GM23338 (cell line): Measurements from ENCODE around the gene CTNNBIP1. TPM values are rescaled to one million over a fixed set of nuclear protein-coding genes. Genes with fewer than 3 reads are reported as not detected.

ENCODE experiments used
- ATAC-seq: fragments of 200-7000 bp; cut with Tn5 transposase; 3 replicates; pipeline ENCODE4 v1.9.1; 2020
- DNase-seq: peaks from one replicate; pipeline ENCODE4 v3.0.0-alpha.2; 2015; ENCODE audit warnings: low spot score
- H2AFZ ChIP-seq: fragments of 200-600 bp; sonication (generic); 2 replicates; pipeline ENCODE4 v1.8.0; 2016; ENCODE audit warnings: antibody characterized with exemption, mild to moderate bottlenecking, moderate library complexity
- H3F3A ChIP-seq: fragments of 200-600 bp; sonication (generic); replicated peaks from 2 replicates; pipeline ENCODE4 v1.8.0; 2017; ENCODE audit warnings: antibody characterized with exemption, mixed run types, low read depth
- H3K27ac ChIP-seq: fragments of 200-600 bp; sonication (generic); 2 replicates; pipeline ENCODE4 v1.6.1; 2016; ENCODE audit warnings: low read depth
- H3K27me3 ChIP-seq: fragments of 200-600 bp; sonication (generic); 2 replicates; pipeline ENCODE4 v1.8.0; 2016; ENCODE audit warnings: mild to moderate bottlenecking, mixed run types, moderate library complexity; ENCODE audit not compliant: insufficient read depth
- H3K36me3 ChIP-seq: fragments of 200-600 bp; sonication (generic); 2 replicates; pipeline ENCODE4 v1.8.0; 2016; ENCODE audit warnings: mild to moderate bottlenecking; ENCODE audit not compliant: insufficient read depth
- H3K4me1 ChIP-seq: fragments of 200-600 bp; sonication (generic); 2 replicates; pipeline ENCODE4 v1.8.0; 2016; ENCODE audit warnings: mild to moderate bottlenecking, moderate library complexity; ENCODE audit not compliant: insufficient read depth
- H3K4me2 ChIP-seq: fragments of 200-600 bp; sonication (generic); 2 replicates; pipeline ENCODE4 v1.7.1; 2017; ENCODE audit warnings: mixed run types
- H3K4me3 ChIP-seq: fragments of 200-600 bp; sonication (generic); 2 replicates; pipeline ENCODE4 v1.6.1; 2016; ENCODE audit warnings: mixed run types
- H3K79me2 ChIP-seq: fragments of 200-600 bp; sonication (generic); replicated peaks from 2 replicates; pipeline ENCODE4 v1.8.0; 2017; ENCODE audit warnings: mild to moderate bottlenecking; ENCODE audit not compliant: insufficient read depth
- H3K9me2 ChIP-seq: fragments of 200-600 bp; sonication (generic); 2 replicates; pipeline ENCODE4 v1.8.0; 2017; ENCODE audit not compliant: insufficient read depth
- H4K20me1 ChIP-seq: fragments of 200-600 bp; sonication (generic); replicated peaks from 2 replicates; pipeline ENCODE4 v1.8.0; 2017; ENCODE audit warnings: mild to moderate bottlenecking; ENCODE audit not compliant: insufficient read depth
- H3K27ac Mint-ChIP-seq: 2 replicates; pipeline ENCODE4 v1.8.0; 2020; ENCODE audit warnings: inconsistent platforms, mild to moderate bottlenecking, moderate library complexity, mixed read lengths
- H3K27me3 Mint-ChIP-seq: 3 replicates; pipeline ENCODE4 v1.8.0; 2022; ENCODE audit warnings: low read depth, mild to moderate bottlenecking, moderate library complexity, mixed read lengths, inconsistent platforms; ENCODE audit not compliant: insufficient read depth, poor library complexity
- H3K36me3 Mint-ChIP-seq: 3 replicates; pipeline ENCODE4 v1.8.0; 2021; ENCODE audit warnings: low read depth, mild to moderate bottlenecking, inconsistent platforms, moderate library complexity, mixed read lengths
- H3K4me1 Mint-ChIP-seq: 3 replicates; pipeline ENCODE4 v1.8.0; 2020; ENCODE audit warnings: mild to moderate bottlenecking, inconsistent platforms, mixed read lengths
- H3K4me3 Mint-ChIP-seq: 3 replicates; pipeline ENCODE4 v1.8.0; 2021; ENCODE audit warnings: moderate library complexity, mild to moderate bottlenecking, inconsistent platforms, mixed read lengths
- H3K9me3 Mint-ChIP-seq: 3 replicates; pipeline ENCODE4 v1.8.0; 2020; ENCODE audit warnings: moderate library complexity, mild to moderate bottlenecking, inconsistent platforms, mixed read lengths
- polyA plus RNA-seq: library from polyadenylated mRNA; unstranded; fragments of >200 nt; fragmentation: Nextera tagmentation; extraction: Ambion mirVana; gene quantifications from 2 replicates; pipeline ENCODE4 v1.2.1, GENCODE V29; 2016
- total RNA-seq: library from RNA; depleted of rRNA; stranded (reverse); fragments of >200 nt; shearing (Covaris generic); gene quantifications from 2 replicates; pipeline ENCODE4 v1.2.3, GENCODE V29; 2014
- TF ChIP-seq, protein P1 (sequence below): fragments of 250-450 bp; sonication (Bioruptor Pico); IDR thresholded peaks from 2 replicates; pipeline ENCODE4 v1.5.0; 2020; ENCODE audit warnings: mild to moderate bottlenecking, moderate library complexity
- TF ChIP-seq, protein P2 (sequence below), 2 experiments: fragments of 200-600 bp in 1 of 2; sonication (generic) in 1 of 2; conservative IDR thresholded peaks; 2 replicates each; pipeline versions ENCODE4 v1.5.1 to v1.6.1; 2016 to 2017; ENCODE audit warnings: antibody characterized with exemption in 2 of 2, low read depth in 2 of 2, mild to moderate bottlenecking in 2 of 2, moderate library complexity in 1 of 2

CTNNBIP1 gene
- total and polyA plus RNA-seq, 2 experiments from 2014 or later, result 30.3 to 55.1 TPM

DNA sequence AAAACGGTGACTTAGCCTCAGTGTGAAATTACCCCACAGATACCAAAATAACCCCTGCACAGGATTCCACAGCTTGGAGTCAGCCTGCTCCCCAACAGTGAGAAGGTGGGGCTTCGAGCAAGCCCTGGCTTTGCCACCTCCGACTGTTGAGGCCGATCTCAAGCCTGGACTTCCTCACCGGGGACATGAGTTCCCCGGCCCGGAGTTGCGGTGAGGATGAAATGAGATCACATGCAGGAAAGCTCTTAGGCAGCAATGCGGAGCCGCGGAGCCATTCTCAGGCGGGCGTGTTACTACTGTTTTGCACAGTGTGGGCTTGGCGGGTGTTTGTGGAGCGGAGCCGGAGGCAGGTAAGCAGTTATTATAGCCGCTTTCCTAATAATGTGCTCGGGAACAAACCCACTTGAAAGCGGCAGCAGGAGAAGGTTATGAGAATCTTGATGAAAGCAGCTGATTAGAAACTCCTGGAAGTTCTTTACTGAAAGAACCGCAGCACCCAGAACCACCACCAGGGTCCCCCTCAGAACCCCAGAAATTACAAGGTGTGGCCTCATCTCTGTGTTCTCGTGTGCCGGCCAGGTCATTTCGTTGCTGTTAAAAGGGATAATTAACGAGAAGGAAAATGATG lies 82.4 kb downstream of the CTNNBIP1 start:
- Histone ChIP-seq H3K4me3 (no peak overlapping the region), H2AFZ (peak overlapping the region; percentile 91), H3F3A (peaks cover 24% of the 10 kb centered on the region; the same call in 1 of the 2 replicates), H3K4me2 (no peak overlapping the region), H3K27me3 (peaks cover 31% of the 10 kb centered on the region), H3K79me2 (peaks cover 5% of the 10 kb centered on the region), H3K9me2 (no peaks in the 10 kb centered on the region), H3K4me1 (peaks cover 16% of the 10 kb centered on the region), H3K27ac (peak overlapping the region; percentile 66; the same call in 1 of the 2 replicates), H4K20me1 (peaks cover 4% of the 10 kb centered on the region; the same call in 1 of the 2 replicates), H3K36me3 (no peaks in the 10 kb centered on the region)
- DNase-seq (peak; percentile 83), ATAC-seq (peak; percentile 7; the same call in 2 of the 3 replicates)
- H3K27ac Mint-ChIP-seq, result no peak overlapping the region
- H3K36me3 Mint-ChIP-seq, result peaks cover 2% of the 10 kb centered on the region; the same call in 2 of the 3 replicates
- peaks cover 22% of the 10 kb centered on the region for H3K27me3 Mint-ChIP-seq
- H3K4me1 Mint-ChIP-seq, result peaks cover 24% of the 10 kb centered on the region
- H3K4me3 Mint-ChIP-seq, result no peak overlapping the region
- TF ChIP-seq, protein P1, sequence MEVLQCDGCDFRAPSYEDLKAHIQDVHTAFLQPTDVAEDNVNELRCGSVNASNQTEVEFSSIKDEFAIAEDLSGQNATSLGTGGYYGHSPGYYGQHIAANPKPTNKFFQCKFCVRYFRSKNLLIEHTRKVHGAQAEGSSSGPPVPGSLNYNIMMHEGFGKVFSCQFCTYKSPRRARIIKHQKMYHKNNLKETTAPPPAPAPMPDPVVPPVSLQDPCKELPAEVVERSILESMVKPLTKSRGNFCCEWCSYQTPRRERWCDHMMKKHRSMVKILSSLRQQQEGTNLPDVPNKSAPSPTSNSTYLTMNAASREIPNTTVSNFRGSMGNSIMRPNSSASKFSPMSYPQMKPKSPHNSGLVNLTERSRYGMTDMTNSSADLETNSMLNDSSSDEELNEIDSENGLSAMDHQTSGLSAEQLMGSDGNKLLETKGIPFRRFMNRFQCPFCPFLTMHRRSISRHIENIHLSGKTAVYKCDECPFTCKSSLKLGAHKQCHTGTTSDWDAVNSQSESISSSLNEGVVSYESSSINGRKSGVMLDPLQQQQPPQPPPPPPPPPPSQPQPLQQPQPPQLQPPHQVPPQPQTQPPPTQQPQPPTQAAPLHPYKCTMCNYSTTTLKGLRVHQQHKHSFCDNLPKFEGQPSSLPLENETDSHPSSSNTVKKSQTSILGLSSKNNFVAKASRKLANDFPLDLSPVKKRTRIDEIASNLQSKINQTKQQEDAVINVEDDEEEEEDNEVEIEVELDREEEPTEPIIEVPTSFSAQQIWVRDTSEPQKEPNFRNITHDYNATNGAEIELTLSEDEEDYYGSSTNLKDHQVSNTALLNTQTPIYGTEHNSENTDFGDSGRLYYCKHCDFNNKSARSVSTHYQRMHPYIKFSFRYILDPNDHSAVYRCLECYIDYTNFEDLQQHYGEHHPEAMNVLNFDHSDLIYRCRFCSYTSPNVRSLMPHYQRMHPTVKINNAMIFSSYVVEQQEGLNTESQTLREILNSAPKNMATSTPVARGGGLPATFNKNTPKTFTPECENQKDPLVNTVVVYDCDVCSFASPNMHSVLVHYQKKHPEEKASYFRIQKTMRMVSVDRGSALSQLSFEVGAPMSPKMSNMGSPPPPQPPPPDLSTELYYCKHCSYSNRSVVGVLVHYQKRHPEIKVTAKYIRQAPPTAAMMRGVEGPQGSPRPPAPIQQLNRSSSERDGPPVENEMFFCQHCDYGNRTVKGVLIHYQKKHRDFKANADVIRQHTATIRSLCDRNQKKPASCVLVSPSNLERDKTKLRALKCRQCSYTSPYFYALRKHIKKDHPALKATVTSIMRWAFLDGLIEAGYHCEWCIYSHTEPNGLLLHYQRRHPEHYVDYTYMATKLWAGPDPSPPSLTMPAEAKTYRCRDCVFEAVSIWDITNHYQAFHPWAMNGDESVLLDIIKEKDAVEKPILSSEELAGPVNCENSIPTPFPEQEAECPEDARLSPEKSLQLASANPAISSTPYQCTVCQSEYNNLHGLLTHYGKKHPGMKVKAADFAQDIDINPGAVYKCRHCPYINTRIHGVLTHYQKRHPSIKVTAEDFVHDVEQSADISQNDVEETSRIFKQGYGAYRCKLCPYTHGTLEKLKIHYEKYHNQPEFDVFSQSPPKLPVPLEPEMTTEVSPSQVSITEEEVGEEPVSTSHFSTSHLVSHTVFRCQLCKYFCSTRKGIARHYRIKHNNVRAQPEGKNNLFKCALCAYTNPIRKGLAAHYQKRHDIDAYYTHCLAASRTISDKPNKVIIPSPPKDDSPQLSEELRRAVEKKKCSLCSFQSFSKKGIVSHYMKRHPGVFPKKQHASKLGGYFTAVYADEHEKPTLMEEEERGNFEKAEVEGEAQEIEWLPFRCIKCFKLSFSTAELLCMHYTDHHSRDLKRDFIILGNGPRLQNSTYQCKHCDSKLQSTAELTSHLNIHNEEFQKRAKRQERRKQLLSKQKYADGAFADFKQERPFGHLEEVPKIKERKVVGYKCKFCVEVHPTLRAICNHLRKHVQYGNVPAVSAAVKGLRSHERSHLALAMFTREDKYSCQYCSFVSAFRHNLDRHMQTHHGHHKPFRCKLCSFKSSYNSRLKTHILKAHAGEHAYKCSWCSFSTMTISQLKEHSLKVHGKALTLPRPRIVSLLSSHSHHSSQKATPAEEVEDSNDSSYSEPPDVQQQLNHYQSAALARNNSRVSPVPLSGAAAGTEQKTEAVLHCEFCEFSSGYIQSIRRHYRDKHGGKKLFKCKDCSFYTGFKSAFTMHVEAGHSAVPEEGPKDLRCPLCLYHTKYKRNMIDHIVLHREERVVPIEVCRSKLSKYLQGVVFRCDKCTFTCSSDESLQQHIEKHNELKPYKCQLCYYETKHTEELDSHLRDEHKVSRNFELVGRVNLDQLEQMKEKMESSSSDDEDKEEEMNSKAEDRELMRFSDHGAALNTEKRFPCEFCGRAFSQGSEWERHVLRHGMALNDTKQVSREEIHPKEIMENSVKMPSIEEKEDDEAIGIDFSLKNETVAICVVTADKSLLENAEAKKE (CRISPR knock-in tag), result no peak
- TF ChIP-seq, protein P2, sequence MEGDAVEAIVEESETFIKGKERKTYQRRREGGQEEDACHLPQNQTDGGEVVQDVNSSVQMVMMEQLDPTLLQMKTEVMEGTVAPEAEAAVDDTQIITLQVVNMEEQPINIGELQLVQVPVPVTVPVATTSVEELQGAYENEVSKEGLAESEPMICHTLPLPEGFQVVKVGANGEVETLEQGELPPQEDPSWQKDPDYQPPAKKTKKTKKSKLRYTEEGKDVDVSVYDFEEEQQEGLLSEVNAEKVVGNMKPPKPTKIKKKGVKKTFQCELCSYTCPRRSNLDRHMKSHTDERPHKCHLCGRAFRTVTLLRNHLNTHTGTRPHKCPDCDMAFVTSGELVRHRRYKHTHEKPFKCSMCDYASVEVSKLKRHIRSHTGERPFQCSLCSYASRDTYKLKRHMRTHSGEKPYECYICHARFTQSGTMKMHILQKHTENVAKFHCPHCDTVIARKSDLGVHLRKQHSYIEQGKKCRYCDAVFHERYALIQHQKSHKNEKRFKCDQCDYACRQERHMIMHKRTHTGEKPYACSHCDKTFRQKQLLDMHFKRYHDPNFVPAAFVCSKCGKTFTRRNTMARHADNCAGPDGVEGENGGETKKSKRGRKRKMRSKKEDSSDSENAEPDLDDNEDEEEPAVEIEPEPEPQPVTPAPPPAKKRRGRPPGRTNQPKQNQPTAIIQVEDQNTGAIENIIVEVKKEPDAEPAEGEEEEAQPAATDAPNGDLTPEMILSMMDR (conservative IDR thresholded peaks at IDR 0.05; ENCODE audit: low read depth in 2 of 2), result peak; percentile 43 to 70
- H3K9me3 Mint-ChIP-seq, result no peaks in the 10 kb centered on the region
